Forelimb muscle (tissue), 1 donor: ENCODE results near the gene ARFIP1. TPM values are rescaled to one million over a fixed set of nuclear protein-coding genes. Genes with fewer than 3 reads are reported as not detected.

Experiments
- DNase-seq: peaks from one replicate; pipeline ENCODE4 v3.0.0-alpha.2; 2013; ENCODE audit warnings: low read depth
- polyA plus RNA-seq: library from polyadenylated mRNA; unstranded; fragments of 120-200 nt; gene quantifications from one replicate; pipeline ENCODE4 v1.2.1, GENCODE V29; 2013; ENCODE audit not compliant: insufficient read length

ARFIP1 gene
- polyA plus RNA-seq, 1 donor, result 16.7 TPM

DNA sequence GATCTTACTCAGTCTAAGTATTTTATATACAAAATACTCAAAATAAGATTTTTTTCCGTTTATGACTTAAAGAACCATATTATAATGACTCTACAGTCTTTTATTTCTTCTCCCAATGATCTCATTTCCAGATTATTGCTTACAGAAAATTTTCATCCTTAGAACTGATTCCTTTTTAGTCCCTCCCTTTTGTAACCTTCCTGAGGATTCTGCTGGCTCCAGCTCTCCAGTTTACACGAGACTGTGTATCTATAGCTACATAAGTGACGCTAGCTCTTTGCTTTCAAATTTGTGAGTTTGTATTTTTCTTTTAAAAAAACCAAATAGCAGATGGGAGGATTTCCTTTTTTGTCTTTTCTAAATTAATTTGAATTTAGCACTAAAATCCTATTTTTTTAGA, 180.3 kb downstream of the ARFIP1 start:
- DNase-seq, result no peak

- DNase-seq, result no peak
Observed at GRCh38 chr4:152961014-152961772, 181.4 kb downstream of the ARFIP1 start.

- no peak for DNase-seq
Observed at GRCh38 chr4:152961773-152962115, 182.0 kb downstream of the ARFIP1 start.

Other genes with a start within 250 kb of the ARFIP1 start
- gene FBXW7, start 243.9 kb upstream of the ARFIP1 start, polyA plus RNA-seq, result 25.9 TPM
- gene TMEM154, start 100.0 kb upstream of the ARFIP1 start, polyA plus RNA-seq, result 0.68 TPM
- gene TIGD4, start 224 bp upstream of the ARFIP1 start, polyA plus RNA-seq, result 3.6 TPM
- 5.6 TPM for gene FHDC1, start 156.4 kb downstream of the ARFIP1 start, polyA plus RNA-seq